B cell (primary cell): ENCODE data around the gene CERS6.

Source experiments
- CTCF ChIP-seq: fragments of 200-600 bp; IDR thresholded peaks from one replicate; pipeline ENCODE4 v1.8.0; 2022; ENCODE audit warnings: antibody characterized with exemption, mild to moderate bottlenecking
- EZH2 ChIP-seq: IDR thresholded peaks from 2 replicates; pipeline ENCODE4 v1.6.1; 2012; ENCODE audit warnings: borderline replicate concordance, low read depth, mild to moderate bottlenecking, moderate library complexity, low read length; ENCODE audit not compliant: insufficient read depth, poor library complexity, severe bottlenecking

GRCh38 chr2:168429988-168430387 is 26.1 kb upstream of the CERS6 start:
- TF ChIP-seq CTCF (no peak), EZH2 (no peak)
